ENCODE data around the gene TARBP1. TPM values are rescaled to one million over a fixed set of nuclear protein-coding genes. Genes with fewer than 3 reads are reported as not detected.
A peak's percentile ranks its signal among the peaks of the same experiment; 100 is the strongest.
"Not testable (repeated sequence)": the region's sequence is repeated elsewhere in the genome, so short reads cannot be mapped to it uniquely, and the experiment has no call there.

TARBP1 gene
- total RNA-seq, 1 experiment from 2014 or later: 45.5 TPM

DNA sequence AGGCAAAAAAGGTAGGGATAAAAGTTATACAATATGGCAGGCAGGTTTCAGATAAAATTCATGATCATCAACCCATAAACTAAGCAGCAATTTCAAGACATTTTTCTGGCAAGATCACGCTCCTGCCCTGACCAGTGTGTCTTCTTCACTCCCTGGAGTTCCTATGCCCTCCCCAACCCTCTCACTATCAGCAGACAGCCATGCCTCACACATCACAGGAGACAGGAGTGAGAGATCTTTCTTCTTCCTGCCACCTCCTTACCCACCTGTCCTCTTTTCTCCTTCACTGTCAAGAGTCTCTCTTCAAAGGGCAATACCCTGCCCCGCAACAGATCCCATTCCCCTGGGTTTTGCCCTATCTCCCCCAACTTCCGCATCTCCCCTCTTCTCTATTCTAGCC lies 77.3 kb downstream of the TARBP1 start:
- ChIA-PET CTCF (interaction anchor here (0.6 to 0.7 kb wide), 2 partner anchors 319 to 702 kb away, joined by 3 read pairs; no protein-coding TSS in a partner anchor), POLR2A (interaction anchor here (2.9 kb wide), 1 partner anchor 29 kb away, joined by 19 read pairs; the partner anchor contains the start of gene COA6)
- TF ChIP-seq, protein P1, sequence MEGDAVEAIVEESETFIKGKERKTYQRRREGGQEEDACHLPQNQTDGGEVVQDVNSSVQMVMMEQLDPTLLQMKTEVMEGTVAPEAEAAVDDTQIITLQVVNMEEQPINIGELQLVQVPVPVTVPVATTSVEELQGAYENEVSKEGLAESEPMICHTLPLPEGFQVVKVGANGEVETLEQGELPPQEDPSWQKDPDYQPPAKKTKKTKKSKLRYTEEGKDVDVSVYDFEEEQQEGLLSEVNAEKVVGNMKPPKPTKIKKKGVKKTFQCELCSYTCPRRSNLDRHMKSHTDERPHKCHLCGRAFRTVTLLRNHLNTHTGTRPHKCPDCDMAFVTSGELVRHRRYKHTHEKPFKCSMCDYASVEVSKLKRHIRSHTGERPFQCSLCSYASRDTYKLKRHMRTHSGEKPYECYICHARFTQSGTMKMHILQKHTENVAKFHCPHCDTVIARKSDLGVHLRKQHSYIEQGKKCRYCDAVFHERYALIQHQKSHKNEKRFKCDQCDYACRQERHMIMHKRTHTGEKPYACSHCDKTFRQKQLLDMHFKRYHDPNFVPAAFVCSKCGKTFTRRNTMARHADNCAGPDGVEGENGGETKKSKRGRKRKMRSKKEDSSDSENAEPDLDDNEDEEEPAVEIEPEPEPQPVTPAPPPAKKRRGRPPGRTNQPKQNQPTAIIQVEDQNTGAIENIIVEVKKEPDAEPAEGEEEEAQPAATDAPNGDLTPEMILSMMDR (IDR thresholded peaks at IDR 0.05; ENCODE audit: unreplicated experiment): no peak
- Mint-ChIP-seq H3K27ac (ENCODE audit: low read depth, unreplicated experiment) (peak overlapping the region; percentile 61), H3K9me3 (ENCODE audit: unreplicated experiment) (no peaks in the 10 kb centered on the region), H3K4me1 (ENCODE audit: insufficient read depth, unreplicated experiment) (peaks cover 23% of the 10 kb centered on the region), H3K4me3 (ENCODE audit: unreplicated experiment) (no peak overlapping the region), H3K36me3 (ENCODE audit: insufficient read depth, unreplicated experiment) (peaks cover 27% of the 10 kb centered on the region), H3K27me3 (ENCODE audit: insufficient read depth, unreplicated experiment) (no peaks in the 10 kb centered on the region)
- DNase-seq (ENCODE audit: unreplicated experiment): no peak
- BruUV-seq (replicated peaks): no TSS peak
- intact Hi-C loops (cut with micrococcal nuclease): loop anchor here (10.0 kb wide), 1 partner anchor 287 kb away; no protein-coding TSS in a partner anchor

DNA sequence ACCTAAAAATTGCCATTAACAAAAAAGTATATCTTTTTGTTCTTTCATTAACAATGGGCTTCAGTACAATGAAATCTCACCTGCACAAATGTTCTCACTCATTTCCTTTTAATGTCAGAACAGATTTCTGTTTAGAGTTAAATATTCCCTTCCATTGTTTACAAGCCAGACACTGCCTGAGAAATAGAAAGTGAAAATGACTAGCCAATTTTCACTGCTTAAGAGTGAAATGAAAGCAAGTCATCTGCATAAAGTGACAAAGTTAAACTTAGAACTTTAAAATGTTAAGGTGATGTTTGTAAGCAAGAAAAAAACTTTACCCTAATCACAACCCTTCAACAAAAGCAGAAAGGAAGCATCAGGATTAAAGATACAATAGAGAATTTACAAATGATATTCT lies 78.2 kb downstream of the TARBP1 start:
- Mint-ChIP-seq H3K4me3 (ENCODE audit: unreplicated experiment) (no peak overlapping the region), H3K27me3 (ENCODE audit: insufficient read depth, unreplicated experiment) (no peaks in the 10 kb centered on the region), H3K36me3 (ENCODE audit: insufficient read depth, unreplicated experiment) (peaks cover 21% of the 10 kb centered on the region), H3K9me3 (ENCODE audit: unreplicated experiment) (no peaks in the 10 kb centered on the region), H3K4me1 (ENCODE audit: insufficient read depth, unreplicated experiment) (peaks cover 23% of the 10 kb centered on the region), H3K27ac (ENCODE audit: low read depth, unreplicated experiment) (peak overlapping the region; percentile 61)
- BruUV-seq (replicated peaks): no TSS peak
- TF ChIP-seq, protein P1 (IDR thresholded peaks at IDR 0.05; ENCODE audit: unreplicated experiment): no peak
- no peak for DNase-seq (ENCODE audit: unreplicated experiment)
- ChIA-PET POLR2A (interaction anchor here (0.8 kb wide), 1 partner anchor 27 kb away, joined by 4 read pairs; the partner anchor contains the start of gene COA6), CTCF (no interaction called here)
- intact Hi-C loops (cut with micrococcal nuclease): loop anchor here (10.0 kb wide), 1 partner anchor 286 kb away; no protein-coding TSS in a partner anchor

DNA sequence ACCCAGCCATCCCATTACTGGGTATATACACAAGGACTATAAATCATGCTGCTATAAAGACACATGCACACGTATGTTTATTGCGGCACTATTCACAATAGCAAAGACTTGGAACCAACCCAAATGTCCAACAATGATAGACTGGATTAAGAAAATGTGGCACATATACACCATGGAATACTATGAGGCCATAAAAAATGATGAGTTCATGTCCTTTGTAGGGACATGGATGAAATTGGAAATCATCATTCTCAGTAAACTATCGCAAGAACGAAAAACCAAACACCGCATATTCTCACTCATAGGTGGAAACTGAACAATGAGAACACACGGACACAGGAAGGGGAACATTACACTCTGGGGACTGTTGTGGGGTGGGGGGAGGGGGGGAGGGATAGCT lies 79.5 kb downstream of the TARBP1 start:
- H3K9me3 Mint-ChIP-seq (ENCODE audit: unreplicated experiment); H3K4me3 Mint-ChIP-seq (ENCODE audit: unreplicated experiment); intact Hi-C loops (cut with micrococcal nuclease); DNase-seq (ENCODE audit: unreplicated experiment); BruUV-seq (replicated peaks); H3K27me3 Mint-ChIP-seq (ENCODE audit: insufficient read depth, unreplicated experiment): not testable (repeated sequence)
- CTCF ChIA-PET: interaction anchor here (0.9 kb wide), 1 partner anchor 24 kb away, joined by 4 read pairs; no protein-coding TSS in a partner anchor
- peaks cover 24% of the 10 kb centered on the region for H3K4me1 Mint-ChIP-seq (ENCODE audit: insufficient read depth, unreplicated experiment)
- peak overlapping the region; percentile 59 for H3K27ac Mint-ChIP-seq (ENCODE audit: low read depth, unreplicated experiment)
- POLR2A ChIA-PET: interaction anchor here (1.1 to 2.5 kb wide), 4 partner anchors 15 to 44 kb away, joined by 3 to 36 read pairs (median 6); partner anchors contain the start of gene COA6
- peaks cover 34% of the 10 kb centered on the region for H3K36me3 Mint-ChIP-seq (ENCODE audit: insufficient read depth, unreplicated experiment)

DNA sequence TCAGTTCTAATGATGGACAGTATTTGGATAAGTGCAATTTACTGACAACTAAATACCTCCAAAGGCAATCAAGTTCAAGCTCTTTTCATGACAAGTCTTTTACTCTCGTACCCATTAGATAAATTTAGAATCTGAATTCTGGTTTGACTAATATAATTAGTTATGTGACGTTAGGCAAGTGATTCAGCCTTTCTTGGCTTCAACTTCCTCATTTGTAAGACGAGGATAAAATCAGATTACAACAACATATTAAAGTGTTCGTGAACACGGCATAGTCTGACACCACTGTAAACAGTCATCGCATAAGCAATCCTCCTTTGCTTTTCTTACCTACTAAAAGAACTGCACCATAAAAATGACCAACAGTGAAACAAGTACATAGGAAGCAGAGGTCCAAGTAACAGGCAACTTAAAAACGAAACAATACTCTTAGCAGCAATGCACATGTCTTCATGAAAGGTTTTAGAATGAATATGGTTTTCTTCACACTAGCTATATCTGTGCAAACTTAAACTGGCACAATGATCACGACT lies 80.1 kb downstream of the TARBP1 start:
- peak; percentile 59 for DNase-seq (ENCODE audit: unreplicated experiment)
- ChIA-PET POLR2A (interaction anchor here (0.6 to 2.5 kb wide), 10 partner anchors 11 to 158 kb away, joined by 3 to 36 read pairs (median 4); partner anchors contain the start of gene COA6), CTCF (interaction anchor here (0.9 to 1.0 kb wide), 2 partner anchors 25 to 274 kb away, joined by 3 to 4 read pairs; no protein-coding TSS in a partner anchor)
- Mint-ChIP-seq H3K4me1 (ENCODE audit: insufficient read depth, unreplicated experiment) (peaks cover 28% of the 10 kb centered on the region), H3K36me3 (ENCODE audit: insufficient read depth, unreplicated experiment) (peaks cover 40% of the 10 kb centered on the region), H3K4me3 (ENCODE audit: unreplicated experiment) (no peak overlapping the region), H3K27me3 (ENCODE audit: insufficient read depth, unreplicated experiment) (no peaks in the 10 kb centered on the region), H3K27ac (ENCODE audit: low read depth, unreplicated experiment) (peak overlapping the region; percentile 59), H3K9me3 (ENCODE audit: unreplicated experiment) (no peaks in the 10 kb centered on the region)
- TF ChIP-seq, protein P1 (IDR thresholded peaks at IDR 0.05; ENCODE audit: unreplicated experiment): no peak
- intact Hi-C loops (cut with micrococcal nuclease): no loop called here
- BruUV-seq (replicated peaks): no TSS peak
